Loucy (cell line): ENCODE results near the gene BPIFB1.

Source experiments
- H2AFZ ChIP-seq: fragments of 200-600 bp; sonication (generic); 2 replicates; pipeline ENCODE4 v1.6.0; 2016; ENCODE audit warnings: antibody characterized with exemption, mild to moderate bottlenecking, low read length, moderate library complexity
- H3F3A ChIP-seq: fragments of 200-600 bp; 2 replicates; pipeline ENCODE4 v1.6.0; 2016; ENCODE audit warnings: antibody characterized with exemption, low read depth, mild to moderate bottlenecking
- H3K27me3 ChIP-seq: fragments of 200-600 bp; sonication (generic); 2 replicates; pipeline ENCODE4 v1.6.1; 2014; ENCODE audit warnings: low read length, mild to moderate bottlenecking; ENCODE audit not compliant: insufficient read depth, poor library complexity, severe bottlenecking
- H3K36me3 ChIP-seq: fragments of 200-600 bp; sonication (generic); 2 replicates; pipeline ENCODE4 v1.6.1; 2016; ENCODE audit warnings: low read length; ENCODE audit not compliant: insufficient read depth
- H3K4me1 ChIP-seq: fragments of 200-600 bp; sonication (generic); 2 replicates; pipeline ENCODE4 v1.5.1; 2014; ENCODE audit warnings: low read length, mild to moderate bottlenecking; ENCODE audit not compliant: insufficient read depth, poor library complexity, severe bottlenecking
- H3K4me2 ChIP-seq: fragments of 200-600 bp; sonication (generic); 2 replicates; pipeline ENCODE4 v1.6.0; 2014; ENCODE audit warnings: antibody characterized with exemption, low read length, low read depth, mild to moderate bottlenecking; ENCODE audit not compliant: poor library complexity, severe bottlenecking
- H3K4me3 ChIP-seq: fragments of 200-600 bp; sonication (generic); 2 replicates; pipeline ENCODE4 v1.5.1; 2014; ENCODE audit warnings: low read length, mild to moderate bottlenecking, mixed read lengths; ENCODE audit not compliant: poor library complexity, severe bottlenecking
- H3K79me2 ChIP-seq: fragments of 200-600 bp; sonication (generic); 2 replicates; pipeline ENCODE4 v1.6.1; 2014; ENCODE audit warnings: low read length; ENCODE audit not compliant: insufficient read depth
- H3K9ac ChIP-seq: fragments of 200-600 bp; sonication (generic); 2 replicates; pipeline ENCODE4 v1.6.0; 2014; ENCODE audit warnings: mild to moderate bottlenecking, low read depth, low read length, moderate library complexity; ENCODE audit not compliant: poor library complexity, severe bottlenecking
- H3K9me2 ChIP-seq: fragments of 200-600 bp; sonication (generic); replicated peaks from 2 replicates; pipeline ENCODE4 v1.6.1; 2016; ENCODE audit warnings: low read depth, low read length, mixed read lengths
- H3K9me3 ChIP-seq: fragments of 200-600 bp; sonication (generic); 2 replicates; pipeline ENCODE4 v1.6.1; 2014; ENCODE audit warnings: mild to moderate bottlenecking, antibody characterized with exemption, low read length, low read depth; ENCODE audit not compliant: insufficient read depth
- H4K20me1 ChIP-seq: fragments of 200-600 bp; sonication (generic); 2 replicates; pipeline ENCODE4 v1.6.0; 2014; ENCODE audit warnings: antibody characterized with exemption, low read length, mild to moderate bottlenecking; ENCODE audit not compliant: insufficient read depth, poor library complexity, severe bottlenecking
- EZH2phosphoT487 ChIP-seq: fragments of 200-600 bp; IDR thresholded peaks from 2 replicates; pipeline ENCODE4 v1.6.1; 2018; ENCODE audit warnings: antibody characterized with exemption, mild to moderate bottlenecking, moderate library complexity, borderline replicate concordance
- TF ChIP-seq, protein P1 (sequence below): fragments of 200-600 bp; sonication (generic); conservative IDR thresholded peaks from 2 replicates; pipeline ENCODE4 v1.5.1; 2014; ENCODE audit warnings: mild to moderate bottlenecking, antibody characterized with exemption, low read length

BPIFB1 gene

DNA sequence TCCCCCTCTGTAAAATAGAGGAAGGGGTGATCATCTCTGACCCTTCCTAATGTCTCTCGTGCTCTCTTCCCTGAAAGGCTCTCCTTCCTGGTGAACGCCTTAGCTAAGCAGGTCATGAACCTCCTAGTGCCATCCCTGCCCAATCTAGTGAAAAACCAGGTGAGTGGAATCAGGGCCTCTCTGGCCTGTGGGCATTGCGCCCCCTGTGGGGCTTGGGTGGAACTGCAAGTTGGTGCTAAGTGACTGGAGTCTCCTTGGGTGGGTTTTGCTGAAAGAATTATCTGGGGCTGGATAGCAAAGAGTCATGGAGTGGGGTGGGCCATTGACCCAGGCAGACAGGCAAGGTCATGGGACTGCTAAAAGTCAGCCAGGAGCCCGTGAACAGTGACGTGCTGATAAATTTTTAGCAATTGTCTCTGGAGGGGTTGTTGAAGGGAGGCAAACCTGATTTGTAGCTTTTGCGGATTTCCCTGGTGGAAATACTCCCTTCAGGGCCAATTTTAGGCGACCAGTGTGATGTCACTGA is 8.9 kb downstream of the BPIFB1 start:
- Histone ChIP-seq H3K9me3 (no peaks in the 10 kb centered on the region), H3K9me2 (no peaks in the 10 kb centered on the region), H3K9ac (no peak overlapping the region), H2AFZ (no peak overlapping the region), H3K4me1 (no peaks in the 10 kb centered on the region), H3K4me3 (no peak overlapping the region), H3K79me2 (no peaks in the 10 kb centered on the region), H3K4me2 (no peak overlapping the region), H3F3A (no peaks in the 10 kb centered on the region), H4K20me1 (no peaks in the 10 kb centered on the region), H3K36me3 (no peaks in the 10 kb centered on the region), H3K27me3 (no peaks in the 10 kb centered on the region)
- TF ChIP-seq, protein P1, sequence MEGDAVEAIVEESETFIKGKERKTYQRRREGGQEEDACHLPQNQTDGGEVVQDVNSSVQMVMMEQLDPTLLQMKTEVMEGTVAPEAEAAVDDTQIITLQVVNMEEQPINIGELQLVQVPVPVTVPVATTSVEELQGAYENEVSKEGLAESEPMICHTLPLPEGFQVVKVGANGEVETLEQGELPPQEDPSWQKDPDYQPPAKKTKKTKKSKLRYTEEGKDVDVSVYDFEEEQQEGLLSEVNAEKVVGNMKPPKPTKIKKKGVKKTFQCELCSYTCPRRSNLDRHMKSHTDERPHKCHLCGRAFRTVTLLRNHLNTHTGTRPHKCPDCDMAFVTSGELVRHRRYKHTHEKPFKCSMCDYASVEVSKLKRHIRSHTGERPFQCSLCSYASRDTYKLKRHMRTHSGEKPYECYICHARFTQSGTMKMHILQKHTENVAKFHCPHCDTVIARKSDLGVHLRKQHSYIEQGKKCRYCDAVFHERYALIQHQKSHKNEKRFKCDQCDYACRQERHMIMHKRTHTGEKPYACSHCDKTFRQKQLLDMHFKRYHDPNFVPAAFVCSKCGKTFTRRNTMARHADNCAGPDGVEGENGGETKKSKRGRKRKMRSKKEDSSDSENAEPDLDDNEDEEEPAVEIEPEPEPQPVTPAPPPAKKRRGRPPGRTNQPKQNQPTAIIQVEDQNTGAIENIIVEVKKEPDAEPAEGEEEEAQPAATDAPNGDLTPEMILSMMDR: peak; percentile 100
- no peak for TF ChIP-seq EZH2phosphoT487

DNA sequence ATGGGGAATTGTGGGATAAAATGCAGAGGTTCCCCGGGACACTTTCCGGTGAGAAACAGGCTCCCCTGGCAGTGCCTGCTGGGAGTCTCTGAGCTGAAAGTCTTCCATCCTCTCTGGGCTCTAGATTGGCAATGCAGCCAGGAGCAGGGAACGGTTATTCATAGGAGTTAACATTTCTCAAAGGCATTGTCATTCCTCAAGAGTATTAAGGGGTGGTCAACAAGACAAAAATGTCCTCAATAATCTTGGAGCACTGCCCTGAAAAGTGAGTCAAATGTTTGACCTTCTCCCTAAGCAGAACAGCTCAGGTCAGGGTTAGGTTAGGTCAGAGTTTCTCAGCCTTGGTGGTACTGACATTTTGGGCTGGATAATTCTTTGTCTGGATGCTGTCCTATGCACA is 13.2 kb downstream of the BPIFB1 start:
- Histone ChIP-seq H4K20me1 (no peaks in the 10 kb centered on the region), H3K4me1 (peaks cover 5% of the 10 kb centered on the region), H3K4me3 (no peak overlapping the region), H3K4me2 (no peak overlapping the region), H3K9me3 (no peaks in the 10 kb centered on the region), H2AFZ (no peak overlapping the region), H3K79me2 (no peaks in the 10 kb centered on the region), H3K9ac (no peak overlapping the region), H3K36me3 (no peaks in the 10 kb centered on the region), H3K27me3 (no peaks in the 10 kb centered on the region), H3K9me2 (no peaks in the 10 kb centered on the region), H3F3A (no peaks in the 10 kb centered on the region)
- TF ChIP-seq EZH2phosphoT487: no peak
- TF ChIP-seq, protein P1: no peak

DNA sequence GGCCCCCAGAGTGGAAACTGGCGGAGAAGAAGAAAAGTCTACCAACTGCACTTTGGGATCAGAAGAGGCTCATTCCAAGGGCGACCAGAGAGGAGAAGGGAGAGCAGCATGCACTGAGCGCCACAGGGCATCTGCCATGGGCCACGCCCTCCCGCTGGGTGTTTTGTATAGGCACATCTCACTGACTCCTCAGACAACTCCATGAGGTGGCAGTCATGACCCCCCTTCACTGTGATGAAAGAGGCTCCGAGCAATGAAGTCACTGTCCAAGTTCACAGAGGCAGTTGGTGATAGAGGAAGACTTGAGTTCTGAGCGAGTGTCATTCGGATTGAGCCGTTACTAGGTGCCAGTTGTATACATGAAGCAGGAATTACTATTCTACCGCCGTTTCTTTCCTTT is 15.4 kb downstream of the BPIFB1 start:
- Histone ChIP-seq H3F3A (no peaks in the 10 kb centered on the region), H3K27me3 (no peaks in the 10 kb centered on the region), H3K9me2 (no peaks in the 10 kb centered on the region), H4K20me1 (no peaks in the 10 kb centered on the region), H3K79me2 (no peaks in the 10 kb centered on the region), H3K36me3 (no peaks in the 10 kb centered on the region), H3K9me3 (no peaks in the 10 kb centered on the region), H3K4me2 (no peak overlapping the region), H2AFZ (no peak overlapping the region), H3K9ac (no peak overlapping the region), H3K4me3 (no peak overlapping the region), H3K4me1 (peaks cover 6% of the 10 kb centered on the region)
- TF ChIP-seq, protein P1: no peak
- no peak for TF ChIP-seq EZH2phosphoT487
